ENCODE data around the gene EPB41L4B.
"Not testable (repeated sequence)": the region's sequence is repeated elsewhere in the genome, so short reads cannot be mapped to it uniquely, and the experiment has no call there.

The EPB41L4B gene

GRCh38 chr9:109295221-109296130 is 25.4 kb downstream of the EPB41L4B start:
- DNase-seq, result no peak

GRCh38 chr9:109290385-109290784 is 30.5 kb downstream of the EPB41L4B start:
- no peak for DNase-seq

GRCh38 chr9:109289931-109290330 is 30.9 kb downstream of the EPB41L4B start:
- DNase-seq, result no peak

- no peak for DNase-seq
Observed at GRCh38 chr9:109289186-109289585, 31.7 kb downstream of the EPB41L4B start.

- no peak for DNase-seq
Observed at GRCh38 chr9:109286981-109287380, 33.9 kb downstream of the EPB41L4B start.

- DNase-seq, result no peak
Observed at GRCh38 chr9:109286571-109286977, 34.3 kb downstream of the EPB41L4B start.

- DNase-seq, result not testable (repeated sequence)
Observed at GRCh38 chr9:109283672-109284071, 37.2 kb downstream of the EPB41L4B start.

- no peak for DNase-seq
Observed at GRCh38 chr9:109283012-109283411, 37.8 kb downstream of the EPB41L4B start.

- no peak for DNase-seq
Observed at GRCh38 chr9:109282302-109282701, 38.6 kb downstream of the EPB41L4B start.

- DNase-seq, result no peak
Observed at GRCh38 chr9:109281518-109281917, 39.3 kb downstream of the EPB41L4B start.

GRCh38 chr9:109278848-109279247 is 42.0 kb downstream of the EPB41L4B start:
- DNase-seq, result no peak

- DNase-seq, result no peak
Observed at GRCh38 chr9:109278216-109278615, 42.6 kb downstream of the EPB41L4B start.

GRCh38 chr9:109277451-109277850 is 43.4 kb downstream of the EPB41L4B start:
- DNase-seq, result no peak

- no peak for DNase-seq
Observed at GRCh38 chr9:109276469-109277440, 44.1 kb downstream of the EPB41L4B start.

- DNase-seq, result no peak
Observed at GRCh38 chr9:109274884-109275730, 45.8 kb downstream of the EPB41L4B start.

GRCh38 chr9:109273869-109274268 is 47.0 kb downstream of the EPB41L4B start:
- no peak for DNase-seq

- DNase-seq, result no peak
Observed at GRCh38 chr9:109272745-109273144, 48.1 kb downstream of the EPB41L4B start.

GRCh38 chr9:109272045-109272444 is 48.8 kb downstream of the EPB41L4B start:
- no peak for DNase-seq

- DNase-seq, result no peak
Observed at GRCh38 chr9:109270971-109271925, 49.6 kb downstream of the EPB41L4B start.

GRCh38 chr9:109270441-109270840 is 50.4 kb downstream of the EPB41L4B start:
- DNase-seq, result no peak

GRCh38 chr9:109269839-109270238 is 51.0 kb downstream of the EPB41L4B start:
- DNase-seq, result no peak
